Measurements from ENCODE around the gene SLC6A4.
"Not testable (repeated sequence)": the region's sequence is repeated elsewhere in the genome, so short reads cannot be mapped to it uniquely, and the experiment has no call there.

The SLC6A4 gene

GRCh38 chr17:30172560-30172959 lies 62.9 kb downstream of the SLC6A4 start:
- DNase-seq (ENCODE audit: low read depth): no peak

- DNase-seq (ENCODE audit: low read depth): no peak
Observed at GRCh38 chr17:30170415-30170987, 65.0 kb downstream of the SLC6A4 start.

GRCh38 chr17:30165960-30166359 lies 69.5 kb downstream of the SLC6A4 start:
- DNase-seq (ENCODE audit: low read depth): no peak

- DNase-seq (ENCODE audit: low read depth): no peak
Observed at GRCh38 chr17:30165147-30165546, 70.3 kb downstream of the SLC6A4 start.

GRCh38 chr17:30164531-30164930 lies 71.0 kb downstream of the SLC6A4 start:
- DNase-seq (ENCODE audit: low read depth): no peak

GRCh38 chr17:30161601-30162000 lies 73.9 kb downstream of the SLC6A4 start:
- no peak for DNase-seq (ENCODE audit: low read depth)

- no peak for DNase-seq (ENCODE audit: low read depth)
Observed at GRCh38 chr17:30160419-30161172, 74.9 kb downstream of the SLC6A4 start.

- no peak for DNase-seq (ENCODE audit: low read depth)
Observed at GRCh38 chr17:30158896-30159625, 76.4 kb downstream of the SLC6A4 start.

- no peak for DNase-seq (ENCODE audit: low read depth)
Observed at GRCh38 chr17:30155389-30155788, 80.1 kb downstream of the SLC6A4 start.

GRCh38 chr17:30153463-30153862 lies 82.0 kb downstream of the SLC6A4 start:
- DNase-seq (ENCODE audit: low read depth): no peak

- DNase-seq (ENCODE audit: low read depth): no peak
Observed at GRCh38 chr17:30151471-30151870, 84.0 kb downstream of the SLC6A4 start.

- DNase-seq (ENCODE audit: low read depth): no peak
Observed at GRCh38 chr17:30148376-30148775, 87.1 kb downstream of the SLC6A4 start.

- DNase-seq (ENCODE audit: low read depth): not testable (repeated sequence)
Observed at GRCh38 chr17:30147860-30148259, 87.6 kb downstream of the SLC6A4 start.
